RWPE1 (cell line): Measurements from ENCODE around the gene TRIM52.
A peak's percentile ranks its signal among the peaks of the same experiment; 100 is the strongest.

Source experiments
- CTCF ChIA-PET: fragments of 350-600 bp; sonication (Branson Sonifier 250); formaldehyde crosslinking; extraction: SDS; loops from one replicate; lab custom pipeline; 2021; lab: Yijun Ruan, JAX
- POLR2A ChIA-PET: fragments of 400-600 bp; formaldehyde crosslinking; extraction: SDS; loops from one replicate; lab custom pipeline; 2020; ENCODE audit warnings: antibody characterized with exemption; ENCODE audit not compliant: low non-redundant PET; lab: Yijun Ruan, JAX
- DNase-seq: peaks from one replicate; pipeline ENCODE4 v3.0.0; 2012; ENCODE audit warnings: low spot score
- H3K27ac ChIP-seq: fragments of 450-650 bp; 2 replicates; pipeline ENCODE4 v1.5.1; 2017
- TF ChIP-seq, protein P1 (sequence below): fragments of 450-650 bp; conservative IDR thresholded peaks from 2 replicates; pipeline ENCODE4 v1.5.1; 2017; ENCODE audit warnings: low read depth, mild to moderate bottlenecking

The TRIM52 gene

DNA sequence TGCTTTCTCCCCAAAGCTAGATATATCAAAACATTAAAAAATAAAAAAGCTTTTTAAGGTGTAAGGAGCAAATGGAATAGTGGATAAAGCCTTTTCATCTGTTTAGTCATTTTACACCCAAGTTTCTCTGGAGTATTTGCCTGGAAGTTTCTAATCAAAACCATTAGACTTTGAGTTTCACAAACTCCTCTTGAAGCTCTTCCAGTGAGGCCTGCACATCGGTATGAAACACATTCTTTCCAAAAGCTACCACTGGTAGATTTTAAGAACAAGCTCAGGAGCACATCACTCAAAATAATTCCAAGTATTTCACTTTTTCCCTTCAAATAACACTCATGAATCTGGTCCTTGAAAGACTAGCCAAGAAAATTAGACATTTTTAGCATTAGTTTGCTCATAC, 5.7 kb downstream of the TRIM52 start:
- TF ChIP-seq, protein P1, sequence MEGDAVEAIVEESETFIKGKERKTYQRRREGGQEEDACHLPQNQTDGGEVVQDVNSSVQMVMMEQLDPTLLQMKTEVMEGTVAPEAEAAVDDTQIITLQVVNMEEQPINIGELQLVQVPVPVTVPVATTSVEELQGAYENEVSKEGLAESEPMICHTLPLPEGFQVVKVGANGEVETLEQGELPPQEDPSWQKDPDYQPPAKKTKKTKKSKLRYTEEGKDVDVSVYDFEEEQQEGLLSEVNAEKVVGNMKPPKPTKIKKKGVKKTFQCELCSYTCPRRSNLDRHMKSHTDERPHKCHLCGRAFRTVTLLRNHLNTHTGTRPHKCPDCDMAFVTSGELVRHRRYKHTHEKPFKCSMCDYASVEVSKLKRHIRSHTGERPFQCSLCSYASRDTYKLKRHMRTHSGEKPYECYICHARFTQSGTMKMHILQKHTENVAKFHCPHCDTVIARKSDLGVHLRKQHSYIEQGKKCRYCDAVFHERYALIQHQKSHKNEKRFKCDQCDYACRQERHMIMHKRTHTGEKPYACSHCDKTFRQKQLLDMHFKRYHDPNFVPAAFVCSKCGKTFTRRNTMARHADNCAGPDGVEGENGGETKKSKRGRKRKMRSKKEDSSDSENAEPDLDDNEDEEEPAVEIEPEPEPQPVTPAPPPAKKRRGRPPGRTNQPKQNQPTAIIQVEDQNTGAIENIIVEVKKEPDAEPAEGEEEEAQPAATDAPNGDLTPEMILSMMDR, result no peak
- DNase-seq, result no peak
- POLR2A ChIA-PET, result interaction anchor here (0.8 kb wide), 1 partner anchor 87 kb away, joined by 4 read pairs; no protein-coding TSS in a partner anchor
- no peak overlapping the region for H3K27ac ChIP-seq
- CTCF ChIA-PET, result interaction anchor here (0.6 to 1.6 kb wide), 3 partner anchors 16 to 71 kb away, joined by 3 to 5 read pairs (median 3); no protein-coding TSS in a partner anchor

DNA sequence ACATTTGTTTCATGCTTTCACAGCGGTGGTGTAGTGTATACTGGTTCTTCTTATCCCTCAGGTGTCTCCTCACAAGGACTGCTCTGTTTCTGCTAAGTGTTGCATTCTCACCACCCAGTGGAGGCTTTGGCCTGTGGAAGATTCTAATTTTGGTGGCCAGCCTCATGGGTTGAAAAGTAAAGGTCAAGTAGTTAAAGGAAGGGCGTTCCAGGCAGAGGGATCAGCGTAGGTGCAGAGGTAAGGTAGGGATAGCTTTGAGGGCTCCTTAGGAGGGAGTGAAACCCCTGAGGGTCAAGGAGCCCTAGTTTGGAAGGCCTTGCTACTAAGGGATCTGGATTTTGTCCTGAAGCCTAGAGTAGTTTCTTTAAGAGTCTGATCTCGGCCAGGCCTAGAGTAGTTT, 12.7 kb downstream of the TRIM52 start:
- ChIA-PET POLR2A (no interaction called here), CTCF (no interaction called here)
- TF ChIP-seq, protein P1, result no peak
- peak overlapping the region; percentile 97 for H3K27ac ChIP-seq
- DNase-seq, result no peak

DNA sequence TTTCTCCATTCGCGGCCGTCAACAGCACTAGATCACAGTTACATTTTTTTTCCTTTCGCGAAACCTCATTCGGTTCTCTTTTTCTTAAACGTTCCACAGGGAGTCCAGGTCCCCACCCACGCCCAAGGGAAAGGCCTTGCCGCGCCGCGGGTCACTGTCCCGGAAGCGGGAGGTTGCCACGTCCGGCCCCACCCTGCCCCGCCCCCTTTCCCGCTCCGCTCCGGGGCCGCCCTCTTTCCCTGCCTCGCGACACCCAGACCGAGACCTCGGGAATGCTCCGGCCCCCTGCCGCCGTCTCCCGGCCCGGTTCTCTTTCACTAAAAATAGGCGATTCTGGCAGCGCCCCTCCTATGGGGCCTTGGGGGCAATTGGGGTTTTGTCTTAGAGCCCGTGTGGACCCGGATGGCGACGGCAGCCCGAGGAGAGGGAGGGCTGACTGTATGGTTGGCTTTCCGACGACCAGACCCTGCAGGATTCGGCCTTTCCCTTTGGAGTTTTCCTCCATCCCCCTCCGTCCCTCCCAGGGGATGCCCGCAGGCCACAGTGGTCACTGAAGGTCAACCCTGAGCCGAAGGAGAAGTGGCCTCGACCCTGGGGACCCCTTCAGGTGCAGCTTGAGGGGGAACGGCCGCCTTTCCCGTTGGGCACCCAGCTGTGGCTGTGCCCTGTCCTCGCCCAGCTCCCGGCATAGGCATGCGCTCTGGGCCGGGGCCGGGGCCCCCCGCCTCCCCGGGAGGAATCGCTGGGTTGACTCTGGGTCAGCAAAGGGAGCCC, 14.5 kb downstream of the TRIM52 start:
- peak overlapping the region; percentile 97 for H3K27ac ChIP-seq
- TF ChIP-seq, protein P1, result no peak
- POLR2A ChIA-PET, result interaction anchor here (0.5 to 1.4 kb wide), 3 partner anchors 23 to 62 kb away, joined by 3 to 4 read pairs (median 3); no protein-coding TSS in a partner anchor
- peak; percentile 93 for DNase-seq
- CTCF ChIA-PET, result interaction anchor here (0.6 kb wide), 1 partner anchor 755 kb away, joined by 3 read pairs; no protein-coding TSS in a partner anchor

GRCh38 chr5:181245427-181246275, 15.3 kb downstream of the TRIM52 start:
- ChIA-PET POLR2A (interaction anchor here (0.8 to 1.4 kb wide), 2 partner anchors 22 to 24 kb away, joined by 3 to 4 read pairs; no protein-coding TSS in a partner anchor), CTCF (no interaction called here)
- no peak for DNase-seq
- H3K27ac ChIP-seq, result peak overlapping the region; percentile 97
- TF ChIP-seq, protein P1, result no peak

DNA sequence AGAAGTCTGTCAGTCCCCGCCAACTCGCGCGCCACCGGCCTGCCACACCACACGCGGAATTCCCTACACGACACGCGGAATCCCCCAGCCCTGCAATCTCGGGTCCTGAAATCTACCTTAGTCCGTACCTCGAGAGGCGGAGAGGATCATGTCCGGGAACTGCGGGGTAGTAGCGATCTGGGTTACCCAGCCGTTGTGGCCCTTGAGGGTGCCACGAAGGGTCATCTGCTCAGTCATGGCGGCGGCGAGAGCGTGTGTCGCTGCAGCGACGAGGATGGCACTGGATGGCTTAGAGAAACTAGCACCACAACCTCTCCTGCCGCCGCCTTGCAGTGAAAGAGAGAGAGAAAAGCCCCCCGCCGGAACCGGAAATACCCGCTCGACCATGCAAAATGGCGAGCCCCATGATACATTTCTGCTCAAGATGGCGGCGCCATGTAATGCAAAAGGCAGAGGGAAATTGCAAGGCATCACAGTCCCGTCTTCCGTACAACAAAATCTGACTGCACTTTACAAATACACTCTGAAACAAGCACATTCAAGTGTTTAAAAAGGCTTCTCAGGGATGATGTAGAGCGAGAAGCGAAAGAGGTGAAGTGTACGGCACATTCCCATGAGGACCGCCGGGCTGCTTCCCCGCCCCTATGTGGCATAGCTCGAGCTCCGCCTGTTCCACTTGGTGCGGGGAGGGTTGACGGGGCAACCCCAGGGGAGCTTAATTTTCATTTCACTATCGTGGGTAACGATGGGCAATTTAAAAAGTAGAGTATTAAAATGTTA, 17.2 kb downstream of the TRIM52 start, which contains the start of gene RACK1:
RACK1 (minus strand) TSS at position 343 of the 780 bp plus-strand sequence; CDS start at position 237, 106 bp downstream.
- ChIA-PET CTCF (no interaction called here), POLR2A (interaction anchor here (0.5 to 2.3 kb wide), 2 partner anchors 21 to 24 kb away, joined by 3 to 16 read pairs; partner anchors contain the start of gene TRIM41)
- TF ChIP-seq, protein P1, result no peak
- peak within 1 kb of the TSS; percentile 97 for H3K27ac ChIP-seq
- DNase-seq, result peak; percentile 90
